Activated T-cell treated with anti-CD3 and anti-CD28 coated beads, Interleukin-2, amount 50 U/mL, for 1 hour (primary cell): ENCODE measurements around the gene OR1S2.
"Not testable (repeated sequence)": the region's sequence is repeated elsewhere in the genome, so short reads cannot be mapped to it uniquely, and the experiment has no call there.

Experiments
- DNase-seq: peaks from one replicate; pipeline ENCODE4 v3.0.0-alpha.2; 2020

The OR1S2 gene

GRCh38 chr11:58204042-58204441 is at the start of gene OR1S2:
Gene OR1S2 (minus strand): TSS chr11:58204142. CDS start chr11:58204142, 0 bp downstream.
- DNase-seq: no peak

- no peak for DNase-seq
Observed at GRCh38 chr11:58243954-58244353, 40.0 kb upstream of the OR1S2 start.

- no peak for DNase-seq
Observed at GRCh38 chr11:58227956-58228615, 24.1 kb upstream of the OR1S2 start.

DNA sequence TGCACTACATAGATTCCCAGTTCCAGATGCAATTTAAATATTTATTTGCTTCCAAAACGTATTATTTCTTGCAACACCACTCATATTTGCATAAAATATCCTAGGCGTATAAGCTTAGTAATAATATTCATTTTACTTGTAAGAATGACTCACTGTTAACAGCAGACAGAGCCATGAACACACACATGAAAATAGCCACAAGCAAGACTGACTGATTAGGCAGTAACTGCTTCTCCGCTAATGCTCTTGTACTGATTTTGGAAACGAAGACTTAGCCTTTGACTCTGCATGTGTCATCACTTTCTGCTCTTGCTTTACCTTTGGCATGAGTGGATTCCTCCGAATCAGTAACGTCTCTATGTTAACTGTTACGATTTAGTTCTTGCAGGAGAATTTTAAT is 18.8 kb upstream of the OR1S2 start:
- no peak for DNase-seq

DNA sequence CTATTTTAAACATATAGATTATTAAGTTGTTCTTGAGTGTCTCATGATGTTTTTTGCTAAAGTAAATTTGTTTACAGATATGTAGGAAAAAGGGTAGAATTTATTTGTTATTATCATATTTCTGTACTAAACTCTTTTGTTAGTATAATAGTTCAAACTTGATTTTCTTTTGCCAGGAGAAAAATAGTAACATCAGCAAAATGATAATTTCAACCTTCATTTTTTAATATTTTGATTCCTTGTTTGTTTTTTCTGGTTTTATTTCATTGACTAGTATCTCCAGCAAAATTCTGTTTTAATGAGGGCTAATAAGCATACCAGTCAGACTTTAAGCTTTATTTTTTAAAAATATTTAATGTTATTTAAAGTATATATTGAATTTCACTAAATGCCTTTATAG is 12.5 kb upstream of the OR1S2 start:
- no peak for DNase-seq

- not testable (repeated sequence) for DNase-seq
Observed at GRCh38 chr11:58212420-58212819, 8.5 kb upstream of the OR1S2 start, which contains the start of gene OR1S1. Gene OR1S1 (plus strand): TSS chr11:58212720.

DNA sequence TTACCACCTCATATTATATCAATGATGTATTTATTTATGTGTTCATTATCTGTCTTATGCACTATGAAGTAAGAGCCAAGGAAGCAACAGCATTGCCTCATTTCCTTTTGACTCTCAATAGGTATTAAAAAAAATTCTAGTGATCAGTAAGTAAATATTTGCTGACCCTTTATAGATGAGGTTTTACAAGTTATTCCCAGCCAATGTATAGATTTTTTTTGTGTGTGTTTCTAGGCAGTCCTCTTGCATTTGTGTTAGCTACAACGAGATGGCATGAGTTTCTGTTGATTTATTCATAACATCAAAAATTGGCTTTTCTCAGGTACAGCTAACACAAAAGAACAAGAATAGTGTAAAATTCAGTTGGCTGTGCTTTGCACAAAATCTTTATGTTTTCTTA is 4.7 kb downstream of the OR1S2 start:
- DNase-seq: no peak

GRCh38 chr11:58195939-58196338 is 8.0 kb downstream of the OR1S2 start:
- no peak for DNase-seq

DNA sequence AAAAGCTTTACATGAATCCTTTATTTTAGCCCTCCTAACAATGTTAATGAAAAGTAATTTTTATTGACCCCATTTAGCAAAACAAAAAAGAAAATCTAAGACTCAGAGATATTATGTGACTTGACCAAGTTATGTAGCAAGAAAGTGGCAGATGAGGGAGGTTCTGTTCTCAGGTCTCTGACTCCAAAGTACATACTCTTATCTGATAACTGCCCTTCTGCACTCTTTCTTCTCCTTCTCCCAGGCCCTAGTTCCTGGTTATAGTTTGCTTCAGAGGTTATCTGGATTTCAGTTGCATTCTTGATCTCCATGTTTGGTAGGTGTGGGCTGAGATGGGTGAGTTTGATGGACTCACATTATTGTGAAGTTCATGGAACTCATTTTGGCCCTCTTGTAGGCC is 10.6 kb downstream of the OR1S2 start:
- no peak for DNase-seq

GRCh38 chr11:58192229-58192628 is 11.7 kb downstream of the OR1S2 start:
- DNase-seq: no peak

- no peak for DNase-seq
Observed at GRCh38 chr11:58188770-58189169, 15.2 kb downstream of the OR1S2 start, which contains the start of gene OR9Q2. Gene OR9Q2 (plus strand): TSS chr11:58189070. CDS start chr11:58190491, 1,421 bp downstream.

DNA sequence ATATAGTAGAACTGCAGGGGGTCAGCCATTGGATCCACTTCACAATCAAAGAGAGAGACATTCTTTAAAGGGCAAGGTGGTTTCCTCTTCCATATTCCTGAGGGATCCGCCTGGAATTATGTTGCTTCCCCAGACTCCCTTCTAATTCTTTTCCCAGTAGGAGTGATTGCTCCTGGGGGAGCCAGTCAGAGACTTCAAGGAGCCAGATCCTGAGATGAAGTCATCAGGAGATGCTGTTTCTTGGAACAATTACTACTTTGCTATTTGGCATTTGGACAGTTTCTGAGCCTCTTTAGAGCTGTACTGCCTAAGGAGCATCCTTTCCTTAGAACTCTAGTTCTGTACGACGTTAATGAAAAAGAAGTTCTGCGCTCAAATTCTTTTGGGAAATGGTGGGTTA is 17.0 kb downstream of the OR1S2 start:
- no peak for DNase-seq

- DNase-seq: no peak
Observed at GRCh38 chr11:58179648-58180047, 24.3 kb downstream of the OR1S2 start.

DNA sequence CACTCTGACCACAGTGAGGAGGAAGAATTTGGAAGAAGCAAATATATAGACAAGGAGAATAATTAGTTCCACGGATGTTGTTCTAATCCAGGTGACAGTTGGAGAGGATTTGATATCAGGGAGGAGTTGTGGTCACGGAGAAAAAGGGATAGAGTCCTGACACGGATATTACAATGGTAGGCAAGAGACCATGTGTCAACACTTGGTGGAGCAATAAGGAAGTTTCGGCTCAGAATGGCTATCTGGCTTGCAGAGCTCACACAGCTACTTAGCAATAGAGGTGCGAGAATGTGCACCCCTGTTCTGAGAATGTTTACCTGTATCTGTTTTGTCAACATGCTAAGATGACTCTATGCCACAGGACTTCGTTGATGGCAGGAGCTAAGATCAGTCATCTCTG is 25.5 kb downstream of the OR1S2 start:
- DNase-seq: no peak

GRCh38 chr11:58177409-58178054 is 26.4 kb downstream of the OR1S2 start:
- DNase-seq: no peak

DNA sequence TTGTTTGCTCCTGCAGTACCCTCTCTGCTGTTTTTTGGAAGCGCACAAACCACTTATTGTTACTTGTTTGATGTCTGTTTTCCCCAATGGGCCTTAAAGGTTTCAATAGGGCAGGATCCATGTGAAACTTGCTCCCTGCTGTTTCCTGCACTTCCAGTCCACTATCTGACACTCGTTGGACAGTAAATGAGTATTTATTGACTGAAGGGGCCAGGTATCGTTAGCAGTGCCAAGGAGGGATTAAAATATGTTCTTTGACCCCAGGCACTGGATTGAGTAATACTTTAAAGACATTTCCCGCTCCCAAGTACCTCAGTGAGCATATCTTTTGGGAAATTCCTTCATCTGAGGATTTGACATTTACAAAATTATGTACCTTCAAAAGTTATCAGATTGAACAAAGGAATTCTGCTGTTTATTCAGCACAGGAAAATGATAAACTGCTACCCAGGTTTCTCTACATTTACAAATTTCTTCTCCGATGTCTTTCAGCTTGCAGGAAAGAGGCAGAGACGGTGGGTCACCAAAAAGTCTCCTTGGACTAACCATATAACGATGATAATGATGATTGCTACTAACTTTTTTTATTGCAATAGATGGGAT is 38.3 kb downstream of the OR1S2 start:
- no peak for DNase-seq

DNA sequence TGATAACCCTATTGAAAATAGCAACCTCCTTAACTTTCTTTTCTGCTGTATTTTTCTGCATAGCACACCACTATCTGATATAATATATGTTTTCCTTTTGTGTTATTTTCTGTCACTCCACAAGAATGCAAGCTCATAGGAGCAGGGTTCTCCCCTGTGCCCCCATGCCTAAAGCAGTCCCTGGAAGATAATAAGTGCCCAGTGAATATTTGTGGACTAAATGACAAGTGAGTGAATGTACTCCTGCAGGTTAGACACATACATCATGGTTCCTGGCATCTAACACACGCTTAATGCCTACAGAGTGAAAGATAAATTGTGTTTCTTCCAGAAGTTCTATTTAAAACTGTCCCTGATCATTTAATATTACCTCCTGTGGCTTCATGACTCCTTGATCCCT is 39.0 kb downstream of the OR1S2 start:
- no peak for DNase-seq

- DNase-seq: no peak
Observed at GRCh38 chr11:58164389-58164788, 39.6 kb downstream of the OR1S2 start.
